Heart left ventricle (tissue), 16 donors: ENCODE measurements around the gene JPT1. TPM values are rescaled to one million over a fixed set of nuclear protein-coding genes. Genes with fewer than 3 reads are reported as not detected.

Source experiments
- ATAC-seq, 4 donors: fragments of 200-7000 bp; cut with Tn5 transposase; one replicate each; pipeline ENCODE4 v1.9.1; 2020 to 2022; ENCODE audit warnings: moderate library complexity in 4 of 4, mild to moderate bottlenecking in 3 of 4, moderate number of reproducible peaks in 1 of 4
- DNase-seq, 5 donors: peaks; one replicate each; pipeline ENCODE4 v3.0.0-alpha.2; 2020
- H3K27ac ChIP-seq, 12 donors: fragments of 200-600 bp; sonication (generic) in 4 of 12; one replicate each; pipeline versions ENCODE4 v1.5.0 to v1.8.0; 2016 to 2022; ENCODE audit warnings: mild to moderate bottlenecking in 2 of 12
- H3K27me3 ChIP-seq, 9 donors: fragments of 200-600 bp; sonication (generic) in 2 of 9; one replicate each; pipeline versions ENCODE4 v1.5.1 to v1.8.0; 2016 to 2022; ENCODE audit warnings: mild to moderate bottlenecking in 3 of 9
- H3K36me3 ChIP-seq, 9 donors: fragments of 200-600 bp; sonication (generic) in 2 of 9; one replicate each; pipeline versions ENCODE4 v1.5.0 to v1.8.0; 2018 to 2022; ENCODE audit warnings: mild to moderate bottlenecking in 2 of 9
- H3K4me1 ChIP-seq, 12 donors: fragments of 200-600 bp; sonication (generic) in 4 of 12; one replicate each; pipeline versions ENCODE4 v1.5.0 to v1.8.0; 2016 to 2022; ENCODE audit warnings: mild to moderate bottlenecking in 3 of 12
- H3K4me3 ChIP-seq, 12 donors: fragments of 200-600 bp; sonication (generic) in 4 of 12; one replicate each; pipeline versions ENCODE4 v1.5.0 to v1.8.0; 2017 to 2022; ENCODE audit warnings: mild to moderate bottlenecking in 9 of 12, moderate library complexity in 4 of 12
- H3K9me3 ChIP-seq, 12 donors: fragments of 200-600 bp; sonication (generic) in 4 of 12; one replicate each; pipeline versions ENCODE4 v1.5.0 to v1.8.0; 2016 to 2022; ENCODE audit warnings: mild to moderate bottlenecking in 1 of 12
- CTCF ChIP-seq, 12 donors: fragments of 200-600 bp; sonication (generic) in 4 of 12; IDR thresholded peaks; one replicate each; pipeline versions ENCODE4 v1.5.0 to v1.8.0; 2018 to 2022; ENCODE audit warnings: antibody characterized with exemption in 12 of 12, mild to moderate bottlenecking in 5 of 12
- POLR2A ChIP-seq, 2 donors: fragments of 450-650 bp; IDR thresholded peaks; one replicate each; pipeline ENCODE4 v1.6.1; 2017; ENCODE audit warnings: antibody characterized with exemption in 2 of 2, mild to moderate bottlenecking in 2 of 2, moderate library complexity in 2 of 2
- WGBS, 4 donors: extraction: QIAGEN DNeasy Blood & Tissue Kit in 2 of 4; methylation state at CpG; one replicate each; pipeline versions ENCODE4 v1.1.5 to v1.1.7; 2013 to 2018; 5-methylcytosine and 5-hydroxymethylcytosine counted together
- intact Hi-C, 10 donors: fragments of 100-400 bp; cut with DNase I; formaldehyde crosslinking; loops; one replicate each; pipeline versions ENCODE4 v1.11.1 to v1.14.2; 2022
- polyA plus RNA-seq, 2 donors: library from polyadenylated mRNA; stranded (reverse); fragments of 200-250 nt; gene quantifications; one replicate each; pipeline ENCODE4 v1.2.3, GENCODE V29; 2013
- total RNA-seq, 9 donors: library from RNA; depleted of rRNA in 2 of 9; stranded (reverse); fragments of >200 nt in 2 of 9; fragmentation: NEBNext Ultra II Directional in 3 of 9; extraction: Animal tissue kit (Norgen Biotek cat#: 25700) in 3 of 9; gene quantifications; one replicate each; pipeline versions ENCODE4 v1.1.0 to v1.2.4, GENCODE V29; 2016 to 2023
- donor health status: ischemic (EF 13 %, LVEDD 7.1; RV severe dilation, severe dysfunction).
- donor health status: healthy with polysubstance abuse.
- donor health status: DM: no; HTN: yes; CAD: no.
- donor health status: DM: no; HTN: no; CAD: no.
- donor health status: ischemic (EF 25% LVEDD 6.9; RV normal size, moderate dysfunction).
- donor health status: ischemic (EF 25% LVEDD 5.7; RV mildly dilated, moderate dysfunction).
- donor health status: healthy.
- donor health status: DM: yes; HTN: yes; CAD: no.
- donor health status: ischemic (EF 35%, LVEDD 5.7; RV mildly dilated, moderate dysfunction).
- donor health status: nonischemic (EF 11% LVEDD 7.7; RV severe dilation, severe dysfunction).
- donor health status: DM: yes; HTN: yes; CAD: no.
- donor health status: PGD.
- donor health status: ischemic (EF 29% LVEDD 5.4; RV normal size, mild dysfunction).
- donor health status: nonischemic (EF 23%, LVEDD 6.1; RV moderate dilation, normal function).

Gene JPT1
- total and polyA plus RNA-seq, 11 donors = 10.4 to 68.0 (median 17.6) TPM

DNA sequence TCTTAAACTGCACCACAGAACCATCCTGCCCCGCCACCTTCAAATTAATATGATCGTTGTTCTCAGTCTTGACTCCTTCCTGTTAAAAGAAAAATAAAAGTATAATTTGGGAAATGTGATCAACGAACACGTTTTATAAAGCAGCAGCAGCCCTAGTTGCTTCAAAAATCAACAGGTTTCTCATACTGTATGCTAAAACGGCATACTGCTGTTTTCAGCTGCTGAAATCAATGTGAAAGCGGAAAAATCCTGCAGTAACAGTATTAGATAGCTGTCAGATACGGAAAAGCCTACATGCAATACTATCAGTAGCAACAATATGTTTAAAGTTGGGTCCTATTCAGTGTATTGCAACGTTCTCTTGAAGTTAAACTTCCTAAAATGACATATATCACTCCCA is 26.8 kb upstream of the JPT1 start:
- TF ChIP-seq CTCF (IDR thresholded peaks at IDR 0.05) = no peak
- no peak for TF ChIP-seq POLR2A (IDR thresholded peaks at IDR 0.05)
- no peaks in the 10 kb centered on the region for H3K9me3 ChIP-seq
- peaks cover 0 to 47% (median 43%) of the 10 kb centered on the region in 9 donors for H3K36me3 ChIP-seq
- peak overlapping the region; percentile 62 to 98 (median 90) for H3K4me3 ChIP-seq
- intact Hi-C loops = loop anchor here in 3 of 10 donors (5.0 to 10.0 kb wide), 3 partner anchors 69 to 196 kb away; partner anchors contain the start of gene CDR2L (in 1 of the 3)
- WGBS, 4 donors = 7 to 10% (median 9%) methylated on average over 8 of the region's 8 CpGs
- DNase-seq = no peak
- ATAC-seq = no peak
- H3K27me3 ChIP-seq = no peaks in the 10 kb centered on the region
- H3K4me1 ChIP-seq = peaks cover 0 to 37% (median 23%) of the 10 kb centered on the region in 12 donors
- H3K27ac ChIP-seq = peak overlapping the region in 9 of 12 donors; percentile 96 to 100 (median 99)

DNA sequence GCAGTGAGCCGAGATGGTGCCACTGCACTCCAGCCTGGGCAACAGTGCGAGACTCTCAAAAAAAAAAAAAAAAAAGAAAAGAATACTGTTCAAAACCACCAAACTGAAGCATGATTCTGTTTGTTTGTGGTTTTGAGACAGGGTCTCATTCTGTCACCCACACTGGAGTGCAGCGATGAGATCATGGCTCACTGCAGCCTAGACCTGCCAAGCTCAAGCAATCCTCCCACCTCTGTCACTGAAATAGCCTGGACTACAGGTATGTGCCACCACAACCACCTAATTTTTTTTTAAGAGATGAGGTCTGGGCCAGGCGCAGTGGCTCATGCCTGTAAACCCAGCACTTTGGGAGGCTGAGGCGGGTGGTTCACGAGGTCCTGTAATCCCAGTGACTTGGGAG is 24.1 kb upstream of the JPT1 start:
- no peak overlapping the region for H3K27ac ChIP-seq
- H3K27me3 ChIP-seq = no peaks in the 10 kb centered on the region
- intact Hi-C loops = loop anchor here in 1 of 10 donors (10.0 kb wide), 1 partner anchor 64 kb away; no protein-coding TSS in a partner anchor
- H3K4me1 ChIP-seq = peaks cover 0 to 35% (median 20%) of the 10 kb centered on the region in 12 donors
- no peaks in the 10 kb centered on the region for H3K9me3 ChIP-seq
- TF ChIP-seq CTCF (IDR thresholded peaks at IDR 0.05) (no peak), POLR2A (IDR thresholded peaks at IDR 0.05) (no peak)
- DNase-seq = no peak
- peaks cover 0 to 74% (median 69%) of the 10 kb centered on the region in 9 donors for H3K36me3 ChIP-seq
- no peak overlapping the region for H3K4me3 ChIP-seq
- ATAC-seq = no peak
- WGBS, 4 donors = 92 to 97% (median 95%) methylated on average over 6 of the region's 6 CpGs

DNA sequence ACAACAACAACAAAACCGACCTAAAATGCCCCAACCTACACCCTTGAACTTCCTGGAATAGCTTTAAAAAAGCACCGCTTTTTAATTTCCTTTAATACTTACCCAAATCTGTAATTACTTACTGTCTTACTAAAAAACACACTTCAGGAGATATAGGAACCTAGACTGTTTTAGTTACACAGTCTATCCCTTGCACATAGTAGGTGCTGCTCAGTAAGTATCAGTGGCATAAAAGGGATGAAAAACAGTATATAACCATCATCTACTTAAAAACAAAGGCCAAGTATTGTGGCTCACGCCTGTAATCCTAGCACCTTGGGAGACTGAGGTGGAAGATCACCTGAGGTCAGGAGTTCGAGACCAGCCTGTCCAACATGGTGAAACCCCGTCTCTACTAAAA is 22.3 kb upstream of the JPT1 start:
- intact Hi-C loops = loop anchor here in 1 of 10 donors (10.0 kb wide), 1 partner anchor 62 kb away; no protein-coding TSS in a partner anchor
- H3K4me1 ChIP-seq = peaks cover 0 to 43% (median 19%) of the 10 kb centered on the region in 12 donors

DNA sequence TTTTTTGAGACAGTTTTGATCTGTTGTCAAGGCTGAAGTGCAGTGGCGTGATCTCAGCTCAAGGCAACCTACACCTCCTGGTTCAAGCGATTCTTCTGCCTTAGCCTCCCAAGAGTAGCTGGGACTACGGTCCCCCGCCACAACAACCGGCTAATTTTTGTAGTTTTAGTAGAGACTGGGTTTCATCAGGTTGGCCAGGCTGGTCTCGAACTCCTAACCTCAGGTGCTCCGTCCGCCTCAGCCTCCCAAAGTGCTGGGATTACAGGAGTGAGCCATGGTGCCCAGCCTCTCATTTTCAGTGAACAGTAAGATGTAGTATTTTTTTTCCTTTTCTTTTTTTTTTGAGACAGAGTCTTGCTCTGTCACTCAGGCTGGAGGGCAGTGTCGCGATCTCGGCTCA is 20.7 kb upstream of the JPT1 start:
- Histone ChIP-seq H3K4me3 (no peak overlapping the region), H3K9me3 (no peaks in the 10 kb centered on the region), H3K27ac (no peak overlapping the region), H3K27me3 (no peaks in the 10 kb centered on the region), H3K4me1 (peaks cover 0 to 28% (median 11%) of the 10 kb centered on the region in 12 donors), H3K36me3 (peaks cover 0 to 100% (median 93%) of the 10 kb centered on the region in 9 donors)
- TF ChIP-seq CTCF (IDR thresholded peaks at IDR 0.05) = no peak
- no peak for TF ChIP-seq POLR2A (IDR thresholded peaks at IDR 0.05)
- no peak for DNase-seq
- intact Hi-C loops = loop anchor here in 6 of 10 donors (5.0 to 10.0 kb wide), 3 partner anchors 58 to 63 kb away; no protein-coding TSS in a partner anchor
- 91 to 96% (median 93%) methylated on average over 11 of the region's 11 CpGs for WGBS, 4 donors
- no peak for ATAC-seq

More for the DNA sequence above, 22.3 kb upstream of the JPT1 start:
- H3K9me3 ChIP-seq = no peaks in the 10 kb centered on the region
- TF ChIP-seq POLR2A (IDR thresholded peaks at IDR 0.05) = no peak
- no peak for TF ChIP-seq CTCF (IDR thresholded peaks at IDR 0.05)
- H3K4me3 ChIP-seq = no peak overlapping the region
- no peak overlapping the region for H3K27ac ChIP-seq
- no peak for DNase-seq
- ATAC-seq = no peak
- 82 to 92% (median 86%) methylated on average over 5 of the region's 5 CpGs for WGBS, 4 donors
- peaks cover 0 to 92% (median 85%) of the 10 kb centered on the region in 9 donors for H3K36me3 ChIP-seq
- H3K27me3 ChIP-seq = no peaks in the 10 kb centered on the region
